Endothelial cell of umbilical vein (primary cell): Measurements from ENCODE around the gene ASRGL1. TPM values are rescaled to one million over a fixed set of nuclear protein-coding genes. Genes with fewer than 3 reads are reported as not detected.
"Not testable (repeated sequence)": the region's sequence is repeated elsewhere in the genome, so short reads cannot be mapped to it uniquely, and the experiment has no call there.

Experiments used
- BruUV-seq: library from RNA; stranded (reverse); fragments of 400-500 nt; replicated peaks from 2 replicates; lab custom pipeline; 2021; lab: Mats Ljungman, UMichigan
- CTCF ChIA-PET: fragments of 300-600, 350-600 bp; sonication (Branson Sonifier 250); formaldehyde crosslinking; loops from one replicate; lab custom pipeline; 2021; ENCODE audit warnings: antibody characterized with exemption, inconsistent platforms; lab: Charles Lee
- POLR2A ChIA-PET: fragments of 300-600, 350-600 bp; sonication (Branson Sonifier 250); formaldehyde crosslinking; loops from one replicate; lab custom pipeline; 2021; ENCODE audit warnings: antibody characterized with exemption, inconsistent platforms; lab: Charles Lee
- DNase-seq: peaks from one replicate; pipeline ENCODE4 v3.0.0-alpha.2; 2011; ENCODE audit warnings: low read depth, low spot score
- FAIRE-seq: peaks from 2 replicates; lab custom pipeline; 2011; peaks lifted over from hg19 to GRCh38; lab: Jason Lieb, UNC
- H2AFZ ChIP-seq: 2 replicates; pipeline ENCODE4 v1.6.0; 2012; ENCODE audit warnings: low read depth, low read length, control low read depth, inconsistent platforms
- H3K27ac ChIP-seq: 2 replicates; pipeline ENCODE4 v1.5.1; 2011; ENCODE audit warnings: low read depth, mild to moderate bottlenecking, control low read depth, low read length, moderate library complexity; ENCODE audit not compliant: insufficient read depth
- H3K27me3 ChIP-seq, 2 experiments: 2 replicates each; pipeline versions ENCODE4 v1.6.0 to v1.6.1; 2011; ENCODE audit warnings: low read length in 2 of 2, mixed read lengths in 1 of 2; ENCODE audit not compliant: control insufficient read depth in 2 of 2, insufficient read depth in 2 of 2
- H3K36me3 ChIP-seq, 2 experiments: 2 replicates in 1 of 2; 3 replicates in 1 of 2; pipeline ENCODE4 v1.5.1; 2011; ENCODE audit warnings: low read length in 2 of 2, mild to moderate bottlenecking in 1 of 2, moderate library complexity in 1 of 2; ENCODE audit not compliant: control insufficient read depth in 2 of 2, insufficient read depth in 2 of 2; ENCODE audit errors: extremely low read depth in 1 of 2
- H3K4me1 ChIP-seq: 3 replicates; pipeline ENCODE4 v1.5.1; 2011; ENCODE audit warnings: mild to moderate bottlenecking, low read length; ENCODE audit not compliant: control insufficient read depth, insufficient read depth; ENCODE audit errors: extremely low read depth
- H3K4me2 ChIP-seq: 2 replicates; pipeline ENCODE4 v1.6.1; 2011; ENCODE audit warnings: low read length, control low read depth, mixed read lengths; ENCODE audit not compliant: insufficient read depth
- H3K4me3 ChIP-seq, 3 experiments: fragments of 200-600 bp in 1 of 3; sonication (generic), shearing (Covaris generic) in 1 of 3; replicated peaks in 1 of 3; 2 replicates each; pipeline ENCODE4 v1.5.1; 2011 to 2016; ENCODE audit warnings: control low read depth in 3 of 3, low read length in 3 of 3, mild to moderate bottlenecking in 2 of 3, inconsistent platforms in 1 of 3, low read depth in 1 of 3, moderate library complexity in 1 of 3; ENCODE audit not compliant: insufficient read depth in 1 of 3
- H3K79me2 ChIP-seq: 2 replicates; pipeline ENCODE4 v1.6.0; 2012; ENCODE audit warnings: low read length, inconsistent platforms; ENCODE audit not compliant: control insufficient read depth, insufficient read depth
- H3K9ac ChIP-seq: replicated peaks from 2 replicates; pipeline ENCODE3; 2011; ENCODE audit warnings: low read length, control low read depth; ENCODE audit not compliant: insufficient read depth; ENCODE audit errors: extremely low read depth
- H3K9me1 ChIP-seq: replicated peaks from 3 replicates; pipeline ENCODE4 v1.6.0; 2011; ENCODE audit warnings: mild to moderate bottlenecking, low read length; ENCODE audit not compliant: control insufficient read depth, insufficient read depth; ENCODE audit errors: extremely low read depth
- H3K9me3 ChIP-seq: replicated peaks from 2 replicates; pipeline ENCODE4 v1.5.1; 2012; ENCODE audit warnings: low read length, inconsistent platforms; ENCODE audit not compliant: control insufficient read depth, insufficient read depth
- H4K20me1 ChIP-seq: replicated peaks from 2 replicates; pipeline ENCODE3; 2011; ENCODE audit warnings: mild to moderate bottlenecking, low read length; ENCODE audit not compliant: control insufficient read depth, insufficient read depth; ENCODE audit errors: extremely low read depth
- EZH2 ChIP-seq: IDR thresholded peaks from 2 replicates; pipeline ENCODE4 v1.6.1; 2012; ENCODE audit warnings: borderline replicate concordance, low read depth, mild to moderate bottlenecking, moderate library complexity, low read length, inconsistent platforms; ENCODE audit not compliant: severe bottlenecking
- dilution Hi-C: fragments of 300-500 bp; cut with MboI; formaldehyde crosslinking; loops from one replicate; pipeline ENCODE4 v1.15.0; 2019; ENCODE audit warnings: low sequenced_read_pairs; ENCODE audit not compliant: extremely low pct_ligation_motif_present
- intact Hi-C: fragments of 100-400 bp; cut with micrococcal nuclease; formaldehyde crosslinking; loops from one replicate; pipeline ENCODE4 v1.10.0; 2022
- polyA plus RNA-seq, 4 experiments: library from polyadenylated mRNA; depleted of rRNA in 3 of 4; stranded (reverse) in 3 of 4; unstranded in 1 of 4; fragments of >200 nt; gene quantifications; 2 replicates each; pipeline versions ENCODE4 v1.2.1 to v1.2.3, GENCODE V29; 2011 to 2012; ENCODE audit warnings: missing spikeins in 1 of 4
- total RNA-seq: library from RNA; stranded (reverse); gene quantifications from 2 replicates; pipeline ENCODE4 v1.2.3, GENCODE V29; 2021
- TF ChIP-seq, protein P1 (sequence below), 2 donors: IDR thresholded peaks; 1 replicate in 1 of 2; 2 replicates in 1 of 2; pipeline ENCODE4 v1.5.1; 2011; ENCODE audit warnings: low read length in 2 of 2, mild to moderate bottlenecking in 2 of 2, moderate library complexity in 2 of 2, control low read depth in 1 of 2, inconsistent platforms in 1 of 2, low read depth in 1 of 2; ENCODE audit not compliant: insufficient read depth in 1 of 2; ENCODE audit errors: extremely low read depth in 1 of 2

Gene ASRGL1
- total and polyA plus RNA-seq, 2 donors (not counting 3 experiments of a cell fraction or from before 2014, with no cell fraction given), result 33.1 to 36.0 TPM

DNA sequence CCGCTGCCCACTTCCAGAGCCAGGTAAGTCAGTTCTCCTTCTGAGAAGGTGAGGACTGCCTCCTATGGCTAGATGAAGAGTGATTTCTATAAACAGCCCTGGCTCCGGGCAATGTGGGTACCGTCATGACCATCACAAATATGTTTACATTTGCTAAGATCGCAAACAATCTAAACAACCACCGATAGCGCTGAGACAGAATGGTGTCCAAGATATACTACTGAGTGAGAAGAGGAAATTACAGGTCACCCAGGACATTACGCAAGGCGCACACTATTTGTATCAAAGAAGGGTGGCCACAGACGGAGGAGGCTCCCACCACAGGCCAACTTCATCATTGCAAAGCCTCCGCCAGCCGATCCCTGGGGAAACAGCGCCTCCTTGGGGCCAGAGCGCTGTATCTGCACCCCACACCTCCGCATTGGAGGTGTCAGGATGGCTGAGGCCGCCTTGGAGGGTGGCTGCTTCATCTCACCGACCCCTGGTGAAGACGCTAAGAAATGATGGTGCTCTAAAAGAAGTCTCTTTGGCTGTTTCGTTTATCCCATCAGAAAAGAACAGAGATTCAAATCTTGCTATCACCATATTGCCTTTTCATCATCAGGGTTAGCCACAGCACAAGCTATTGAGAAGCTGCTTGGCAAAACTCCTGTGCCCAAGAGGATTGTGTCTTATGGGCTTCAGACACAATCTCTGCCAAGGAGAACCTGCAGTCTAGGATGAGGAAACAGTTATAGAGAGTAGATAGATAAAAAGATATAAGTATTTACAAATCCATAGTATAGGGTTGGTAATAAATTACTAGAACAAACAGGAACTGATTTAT lies 12.3 kb upstream of the ASRGL1 start:
- TF ChIP-seq, protein P1, sequence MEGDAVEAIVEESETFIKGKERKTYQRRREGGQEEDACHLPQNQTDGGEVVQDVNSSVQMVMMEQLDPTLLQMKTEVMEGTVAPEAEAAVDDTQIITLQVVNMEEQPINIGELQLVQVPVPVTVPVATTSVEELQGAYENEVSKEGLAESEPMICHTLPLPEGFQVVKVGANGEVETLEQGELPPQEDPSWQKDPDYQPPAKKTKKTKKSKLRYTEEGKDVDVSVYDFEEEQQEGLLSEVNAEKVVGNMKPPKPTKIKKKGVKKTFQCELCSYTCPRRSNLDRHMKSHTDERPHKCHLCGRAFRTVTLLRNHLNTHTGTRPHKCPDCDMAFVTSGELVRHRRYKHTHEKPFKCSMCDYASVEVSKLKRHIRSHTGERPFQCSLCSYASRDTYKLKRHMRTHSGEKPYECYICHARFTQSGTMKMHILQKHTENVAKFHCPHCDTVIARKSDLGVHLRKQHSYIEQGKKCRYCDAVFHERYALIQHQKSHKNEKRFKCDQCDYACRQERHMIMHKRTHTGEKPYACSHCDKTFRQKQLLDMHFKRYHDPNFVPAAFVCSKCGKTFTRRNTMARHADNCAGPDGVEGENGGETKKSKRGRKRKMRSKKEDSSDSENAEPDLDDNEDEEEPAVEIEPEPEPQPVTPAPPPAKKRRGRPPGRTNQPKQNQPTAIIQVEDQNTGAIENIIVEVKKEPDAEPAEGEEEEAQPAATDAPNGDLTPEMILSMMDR (IDR thresholded peaks at IDR 0.05; ENCODE audit: extremely low read depth in 1 of 2, insufficient read depth in 1 of 2, low read depth in 1 of 2, low read length in 2 of 2), result peak; percentile 79 to 82
- TF ChIP-seq EZH2, result no peak
- FAIRE-seq (peak; percentile 52), DNase-seq (peak; percentile 45)
- Histone ChIP-seq H3K36me3 (no peaks in the 10 kb centered on the region), H3K9me1 (no peaks in the 10 kb centered on the region), H3K4me1 (no peaks in the 10 kb centered on the region), H3K9me3 (no peaks in the 10 kb centered on the region), H4K20me1 (no peaks in the 10 kb centered on the region), H3K27ac (no peak overlapping the region), H2AFZ (no peak overlapping the region), H3K27me3 (peaks cover 0 to 5% of the 10 kb centered on the region in 2 experiments), H3K9ac (no peak overlapping the region), H3K4me3 (no peak overlapping the region), H3K4me2 (no peak overlapping the region), H3K79me2 (no peaks in the 10 kb centered on the region)
- dilution Hi-C loops, result no loop called here
- intact Hi-C loops, result loop anchor here (1.0 kb wide), 3 partner anchors 80 to 154 kb away; no protein-coding TSS in a partner anchor
- POLR2A ChIA-PET, result no interaction called here
- CTCF ChIA-PET, result interaction anchor here (1.0 kb wide), 2 partner anchors 15 to 108 kb away, joined by 4 to 6 read pairs; no protein-coding TSS in a partner anchor
- BruUV-seq, result no TSS peak

- H3K36me3 ChIP-seq, DNase-seq, H3K27ac ChIP-seq, H3K4me2 ChIP-seq, H3K79me2 ChIP-seq, POLR2A ChIA-PET, dilution Hi-C loops, H3K4me1 ChIP-seq, H3K9ac ChIP-seq, H2AFZ ChIP-seq, H3K27me3 ChIP-seq, H3K9me3 ChIP-seq, H4K20me1 ChIP-seq, BruUV-seq, H3K4me3 ChIP-seq, H3K9me1 ChIP-seq, FAIRE-seq: not testable (repeated sequence)
- intact Hi-C loops, result loop anchor here (1.0 kb wide), 3 partner anchors 80 to 154 kb away; no protein-coding TSS in a partner anchor
- CTCF ChIA-PET, result interaction anchor here (1.0 kb wide), 2 partner anchors 14 to 109 kb away, joined by 4 to 6 read pairs; no protein-coding TSS in a partner anchor
These were observed 11.5 kb upstream of the ASRGL1 start for GRCh38 chr11:62325781-62326180.

DNA sequence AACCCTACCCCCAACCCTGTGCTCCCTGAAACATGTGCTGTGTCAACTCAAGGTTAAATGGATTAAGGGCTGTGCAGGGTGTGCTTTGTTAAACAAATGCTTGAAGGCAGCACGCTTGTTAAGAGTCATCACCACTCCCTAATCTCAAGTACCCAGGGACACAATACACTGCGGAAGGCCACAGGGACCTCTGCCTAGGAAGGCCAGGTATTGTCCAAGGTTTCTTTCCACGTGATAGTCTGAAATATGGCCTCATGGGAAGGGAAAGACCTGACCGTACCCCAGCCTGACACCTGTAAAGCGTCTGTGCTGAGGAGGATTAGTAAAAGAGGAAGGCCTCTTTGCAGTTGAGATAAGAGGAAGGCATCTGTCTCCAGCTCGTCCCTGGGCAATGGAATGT lies 10.5 kb upstream of the ASRGL1 start:
- H2AFZ ChIP-seq, DNase-seq, CTCF ChIA-PET, H4K20me1 ChIP-seq, dilution Hi-C loops, H3K9me3 ChIP-seq, H3K4me1 ChIP-seq, POLR2A ChIA-PET, FAIRE-seq, H3K27ac ChIP-seq, H3K9me1 ChIP-seq, BruUV-seq, H3K9ac ChIP-seq, H3K36me3 ChIP-seq, intact Hi-C loops, H3K4me2 ChIP-seq, H3K4me3 ChIP-seq, H3K79me2 ChIP-seq, H3K27me3 ChIP-seq: not testable (repeated sequence)
